NCI-H128 (cell line): ENCODE results near the gene TUBGCP6.
"Not testable (repeated sequence)": the region's sequence is repeated elsewhere in the genome, so short reads cannot be mapped to it uniquely, and the experiment has no call there.

Experiments
- DNase-seq: peaks from one replicate; lab custom pipeline; 2025; ENCODE audit not compliant: unreplicated experiment; lab: John Stamatoyannopoulos, UW

The TUBGCP6 gene

DNA sequence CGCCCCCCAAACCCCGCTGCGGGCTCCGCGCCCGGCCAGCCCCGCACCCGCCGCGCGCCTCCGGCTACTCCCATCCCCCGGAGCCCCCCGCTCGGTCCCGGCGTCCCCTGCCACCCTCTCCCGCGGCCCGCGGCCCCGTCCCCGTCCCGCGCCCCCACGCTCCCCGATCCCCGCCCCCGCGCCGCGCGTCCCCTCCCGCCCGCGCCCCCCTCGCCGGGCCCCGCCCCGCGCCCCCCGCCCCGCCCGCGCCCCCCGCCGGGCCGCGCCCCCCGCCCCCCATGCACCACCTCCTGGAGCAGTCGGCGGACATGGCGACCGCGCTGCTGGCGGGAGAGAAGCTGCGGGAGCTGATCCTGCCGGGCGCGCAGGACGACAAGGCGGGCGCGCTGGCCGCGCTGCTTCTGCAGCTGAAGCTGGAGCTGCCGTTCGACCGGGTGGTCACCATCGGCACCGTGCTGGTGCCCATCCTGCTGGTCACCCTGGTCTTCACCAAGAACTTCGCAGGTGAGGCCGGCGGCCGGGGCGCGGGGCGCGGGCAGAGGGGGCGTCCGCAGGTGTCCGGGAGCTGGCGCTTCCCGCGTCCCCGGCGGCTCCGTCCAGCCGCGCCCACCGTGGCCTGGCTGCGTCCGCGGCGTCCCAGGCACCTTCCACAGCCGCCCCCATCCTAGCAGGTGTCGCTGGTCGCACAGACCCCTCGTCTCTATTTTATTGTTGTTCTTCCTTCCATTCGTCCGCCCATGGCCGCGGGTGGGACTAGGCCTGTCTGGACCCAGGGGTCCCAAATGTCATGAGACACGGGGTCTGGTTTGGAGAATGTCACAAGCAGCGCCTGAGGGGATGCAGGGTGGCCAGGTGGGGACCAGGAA lies 74.1 kb downstream of the TUBGCP6 start, which contains the start of gene PANX2:
PANX2 (plus strand) TSS at position 279 of the 866 bp plus-strand sequence; CDS start at position 279, 0 bp downstream.
- DNase-seq: no peak

DNA sequence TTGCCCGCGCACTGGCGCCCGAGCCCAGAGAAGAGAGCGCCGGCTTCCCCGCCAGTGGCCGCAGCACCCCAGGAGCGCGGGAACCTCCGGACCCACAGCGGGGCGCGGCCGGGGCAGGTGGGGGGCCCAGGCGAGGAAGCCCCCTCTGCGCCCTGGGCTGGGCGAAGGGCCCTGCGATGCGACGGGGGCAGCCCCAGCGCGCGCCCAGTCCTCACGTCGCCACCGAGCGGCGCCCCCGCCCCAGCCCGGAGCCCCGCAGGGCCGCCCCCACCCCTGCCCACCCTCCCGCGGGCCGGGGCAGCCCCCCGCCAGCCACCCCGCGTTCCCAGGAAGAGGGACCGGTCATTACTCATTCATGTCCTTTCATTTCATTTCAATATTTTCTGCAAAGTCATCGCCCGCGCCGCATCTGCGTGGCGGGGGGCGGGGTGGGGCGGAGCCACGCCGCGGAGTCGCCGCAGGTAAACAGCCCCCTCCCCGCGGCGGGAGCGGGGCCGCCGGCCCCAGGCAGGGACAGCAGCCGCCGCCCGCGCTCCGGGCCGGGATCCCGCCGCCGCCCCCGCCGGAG lies 75.0 kb downstream of the TUBGCP6 start:
- no peak for DNase-seq

DNA sequence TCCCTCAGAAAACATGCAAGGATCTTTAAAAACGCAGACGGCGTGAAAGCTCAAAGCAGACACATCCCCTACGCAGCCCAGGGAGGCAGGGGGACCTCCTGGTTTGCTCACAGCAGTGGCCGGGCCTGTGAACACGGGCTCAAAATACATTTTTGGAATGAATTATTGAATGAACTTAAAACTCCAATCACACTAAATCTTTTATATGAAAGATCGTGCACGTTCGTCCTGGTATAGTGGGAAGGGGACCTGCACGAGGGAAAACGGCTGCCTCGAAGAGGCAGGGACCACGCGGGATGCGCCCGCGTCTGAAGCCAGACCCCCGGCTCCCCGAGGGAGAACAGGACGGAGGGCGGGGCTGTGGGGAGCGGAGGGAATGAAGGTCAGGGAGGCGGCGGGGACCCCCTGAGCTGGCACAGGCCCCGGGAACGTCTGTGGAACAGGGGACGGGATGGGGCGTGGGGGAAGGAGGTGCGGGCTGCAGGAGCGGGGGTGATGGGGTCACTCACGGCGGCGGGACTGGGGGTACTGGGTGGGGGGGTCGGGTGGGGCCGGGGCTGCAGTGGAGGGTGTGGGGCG lies 75.6 kb downstream of the TUBGCP6 start:
- DNase-seq: no peak

DNA sequence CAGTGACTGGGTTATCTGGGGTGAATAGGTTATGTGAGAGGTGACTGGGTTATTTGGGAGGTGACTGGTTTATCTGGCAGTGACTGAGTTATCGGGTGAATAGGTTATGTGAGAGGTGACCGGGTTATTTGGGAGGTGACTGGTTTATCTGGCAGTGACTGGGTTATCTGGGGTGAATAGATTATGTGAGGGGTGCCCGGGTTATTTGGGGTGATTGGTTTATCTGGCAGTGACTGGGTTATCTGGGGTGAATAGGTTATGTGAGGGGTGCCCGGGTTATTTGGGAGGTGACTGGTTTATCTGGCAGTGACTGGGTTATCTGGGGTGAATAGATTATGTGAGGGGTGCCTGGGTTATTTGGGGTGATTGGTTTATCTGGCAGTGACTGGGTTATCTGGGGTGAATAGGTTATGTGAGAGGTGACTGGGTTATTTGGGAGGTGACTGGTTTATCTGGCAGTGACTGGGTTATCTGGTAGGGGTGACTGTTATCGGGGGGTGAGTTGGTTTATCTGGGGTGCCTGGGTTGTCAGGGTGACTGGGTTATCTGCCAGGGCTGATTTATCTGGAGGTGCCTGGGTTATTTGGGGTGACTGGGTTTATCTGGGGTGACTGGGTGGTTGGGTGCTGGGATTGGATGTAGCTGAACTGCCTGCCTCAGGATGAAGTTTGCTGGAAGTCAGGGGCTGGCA lies 76.2 kb downstream of the TUBGCP6 start:
- DNase-seq: not testable (repeated sequence)

DNA sequence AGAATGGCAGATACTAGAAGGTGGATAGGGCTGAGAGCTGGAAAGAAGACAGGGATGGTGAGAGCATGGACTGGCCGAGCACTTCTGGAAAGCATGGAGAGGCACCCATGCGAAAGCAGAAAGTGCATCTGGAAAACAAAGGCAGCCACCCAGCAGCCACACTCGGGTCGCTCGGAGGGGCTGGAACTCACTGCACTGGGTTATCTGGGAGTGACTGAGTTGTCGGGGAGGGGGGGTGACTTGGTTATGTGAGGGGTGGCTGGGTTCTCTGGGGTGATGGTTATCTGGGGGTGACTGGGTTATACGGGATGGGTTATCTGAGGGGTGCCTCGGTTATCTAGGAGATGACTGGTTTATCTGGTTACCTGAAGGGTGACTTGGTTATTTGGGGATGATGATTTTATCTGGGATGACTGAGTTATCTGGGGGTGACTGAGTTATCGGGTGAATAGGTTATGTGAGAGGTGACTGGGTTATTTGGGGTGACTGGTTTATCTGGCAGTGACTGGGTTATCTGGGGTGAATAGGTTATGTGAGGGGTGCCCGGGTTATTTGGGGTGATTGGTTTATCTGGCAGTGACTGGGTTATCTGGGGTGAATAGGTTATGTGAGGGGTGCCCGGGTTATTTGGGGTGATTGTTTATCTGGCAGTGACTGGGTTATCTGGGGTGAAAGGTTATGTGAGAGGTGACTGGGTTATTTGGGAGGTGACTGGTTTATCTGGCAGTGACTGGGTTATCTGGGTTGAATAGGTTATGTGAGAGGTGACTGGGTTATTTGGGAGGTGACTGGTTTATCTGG lies 76.9 kb downstream of the TUBGCP6 start:
- no peak for DNase-seq
